Astrocyte (in vitro differentiated cells and primary cell): ENCODE data around the gene STK38. TPM values are rescaled to one million over a fixed set of nuclear protein-coding genes. Genes with fewer than 3 reads are reported as not detected.
"Not testable (repeated sequence)": the region's sequence is repeated elsewhere in the genome, so short reads cannot be mapped to it uniquely, and the experiment has no call there.

ENCODE experiments used
- DNase-seq: peaks from one replicate; pipeline ENCODE4 v3.0.0-alpha.2; 2010; ENCODE audit warnings: low read depth
- FAIRE-seq: peaks from 2 replicates; lab custom pipeline; 2011; peaks lifted over from hg19 to GRCh38; lab: Jason Lieb, UNC
- H2AFZ ChIP-seq: 2 replicates; pipeline ENCODE4 v1.6.0; 2012; ENCODE audit warnings: low read depth, low read length, inconsistent platforms
- H3K27ac ChIP-seq: 2 replicates; pipeline ENCODE4 v1.5.1; 2011; ENCODE audit warnings: low read depth, low read length, inconsistent platforms
- H3K27me3 ChIP-seq: 2 replicates; pipeline ENCODE4 v1.6.0; 2011; ENCODE audit warnings: low read length, inconsistent platforms; ENCODE audit not compliant: insufficient read depth
- H3K36me3 ChIP-seq: 2 replicates; pipeline ENCODE4 v1.5.1; 2011; ENCODE audit warnings: low read length, inconsistent platforms; ENCODE audit not compliant: insufficient read depth
- H3K4me1 ChIP-seq: 2 replicates; pipeline ENCODE4 v1.5.1; 2011; ENCODE audit warnings: low read length, inconsistent platforms; ENCODE audit not compliant: insufficient read depth
- H3K4me2 ChIP-seq: 2 replicates; pipeline ENCODE4 v1.6.0; 2012; ENCODE audit warnings: low read length, inconsistent platforms
- H3K4me3 ChIP-seq: 2 replicates; pipeline ENCODE4 v1.5.1; 2011; ENCODE audit warnings: low read depth, mild to moderate bottlenecking, low read length, inconsistent platforms; ENCODE audit not compliant: insufficient read depth
- H3K79me2 ChIP-seq: 2 replicates; pipeline ENCODE4 v1.6.0; 2012; ENCODE audit warnings: mild to moderate bottlenecking, low read length, inconsistent platforms; ENCODE audit not compliant: insufficient read depth
- H3K9ac ChIP-seq: 2 replicates; pipeline ENCODE4 v1.6.0; 2012; ENCODE audit warnings: mild to moderate bottlenecking, low read length, inconsistent platforms
- H3K9me3 ChIP-seq: 2 replicates; pipeline ENCODE4 v1.5.1; 2012; ENCODE audit warnings: low read depth, mild to moderate bottlenecking, low read length, inconsistent platforms; ENCODE audit not compliant: insufficient read depth
- H4K20me1 ChIP-seq: 2 replicates; pipeline ENCODE4 v1.6.0; 2012; ENCODE audit warnings: low read length, inconsistent platforms; ENCODE audit not compliant: insufficient read depth
- H3K27ac Mint-ChIP-seq: one replicate; pipeline ENCODE4 v1.8.0; 2021; ENCODE audit warnings: mild to moderate bottlenecking, mixed read lengths; ENCODE audit not compliant: unreplicated experiment
- H3K27me3 Mint-ChIP-seq: one replicate; pipeline ENCODE4 v1.8.0; 2021; ENCODE audit warnings: low read depth, mixed read lengths; ENCODE audit not compliant: unreplicated experiment
- H3K36me3 Mint-ChIP-seq: one replicate; pipeline ENCODE4 v1.8.0; 2021; ENCODE audit warnings: low read depth, mixed read lengths; ENCODE audit not compliant: unreplicated experiment
- H3K4me1 Mint-ChIP-seq: one replicate; pipeline ENCODE4 v1.8.0; 2021; ENCODE audit warnings: low read depth, mixed read lengths; ENCODE audit not compliant: unreplicated experiment
- H3K4me3 Mint-ChIP-seq: one replicate; pipeline ENCODE4 v1.8.0; 2021; ENCODE audit warnings: mild to moderate bottlenecking, moderate library complexity, mixed read lengths; ENCODE audit not compliant: unreplicated experiment
- H3K9me3 Mint-ChIP-seq: one replicate; pipeline ENCODE4 v1.8.0; 2021; ENCODE audit warnings: mild to moderate bottlenecking, mixed read lengths; ENCODE audit not compliant: unreplicated experiment
- EZH2 ChIP-seq: IDR thresholded peaks from 2 replicates; pipeline ENCODE4 v1.6.1; 2012; ENCODE audit warnings: mild to moderate bottlenecking, low read length, inconsistent platforms; ENCODE audit not compliant: insufficient read depth
- total RNA-seq: library from RNA; stranded (reverse); gene quantifications from 2 replicates; pipeline ENCODE4 v1.2.1, GENCODE V29; 2021
- TF ChIP-seq, protein P1 (sequence below): IDR thresholded peaks from 2 replicates; pipeline ENCODE4 v1.5.1; 2011; ENCODE audit warnings: low read depth, mild to moderate bottlenecking, inconsistent platforms, low read length, moderate library complexity; ENCODE audit not compliant: insufficient read depth

STK38 gene
- total RNA-seq, 1 donor from 2014 or later = 54.1 TPM

- Mint-ChIP-seq H3K4me1 (peaks cover 15% of the 10 kb centered on the region), H3K27ac (peak overlapping the region; percentile 99), H3K27me3 (no peaks in the 10 kb centered on the region), H3K9me3 (no peaks in the 10 kb centered on the region), H3K4me3 (peak overlapping the region; percentile 99), H3K36me3 (peaks cover 31% of the 10 kb centered on the region)
- Histone ChIP-seq H3K4me1 (peaks cover 22% of the 10 kb centered on the region), H4K20me1 (peaks cover 44% of the 10 kb centered on the region), H3K79me2 (peaks cover 50% of the 10 kb centered on the region), H2AFZ (peak overlapping the region; percentile 83), H3K9ac (peak overlapping the region; percentile 99), H3K4me3 (peak overlapping the region; percentile 98), H3K36me3 (peaks cover 24% of the 10 kb centered on the region), H3K9me3 (no peaks in the 10 kb centered on the region), H3K27me3 (no peaks in the 10 kb centered on the region), H3K27ac (peak overlapping the region; percentile 99), H3K4me2 (peak overlapping the region; percentile 86)
- peak; percentile 60 for DNase-seq
- FAIRE-seq = no peak
- TF ChIP-seq, protein P1, sequence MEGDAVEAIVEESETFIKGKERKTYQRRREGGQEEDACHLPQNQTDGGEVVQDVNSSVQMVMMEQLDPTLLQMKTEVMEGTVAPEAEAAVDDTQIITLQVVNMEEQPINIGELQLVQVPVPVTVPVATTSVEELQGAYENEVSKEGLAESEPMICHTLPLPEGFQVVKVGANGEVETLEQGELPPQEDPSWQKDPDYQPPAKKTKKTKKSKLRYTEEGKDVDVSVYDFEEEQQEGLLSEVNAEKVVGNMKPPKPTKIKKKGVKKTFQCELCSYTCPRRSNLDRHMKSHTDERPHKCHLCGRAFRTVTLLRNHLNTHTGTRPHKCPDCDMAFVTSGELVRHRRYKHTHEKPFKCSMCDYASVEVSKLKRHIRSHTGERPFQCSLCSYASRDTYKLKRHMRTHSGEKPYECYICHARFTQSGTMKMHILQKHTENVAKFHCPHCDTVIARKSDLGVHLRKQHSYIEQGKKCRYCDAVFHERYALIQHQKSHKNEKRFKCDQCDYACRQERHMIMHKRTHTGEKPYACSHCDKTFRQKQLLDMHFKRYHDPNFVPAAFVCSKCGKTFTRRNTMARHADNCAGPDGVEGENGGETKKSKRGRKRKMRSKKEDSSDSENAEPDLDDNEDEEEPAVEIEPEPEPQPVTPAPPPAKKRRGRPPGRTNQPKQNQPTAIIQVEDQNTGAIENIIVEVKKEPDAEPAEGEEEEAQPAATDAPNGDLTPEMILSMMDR = no peak
- TF ChIP-seq EZH2 = no peak
Measured at GRCh38 chr6:36593569-36594028, 46.3 kb upstream of the STK38 start.

DNA sequence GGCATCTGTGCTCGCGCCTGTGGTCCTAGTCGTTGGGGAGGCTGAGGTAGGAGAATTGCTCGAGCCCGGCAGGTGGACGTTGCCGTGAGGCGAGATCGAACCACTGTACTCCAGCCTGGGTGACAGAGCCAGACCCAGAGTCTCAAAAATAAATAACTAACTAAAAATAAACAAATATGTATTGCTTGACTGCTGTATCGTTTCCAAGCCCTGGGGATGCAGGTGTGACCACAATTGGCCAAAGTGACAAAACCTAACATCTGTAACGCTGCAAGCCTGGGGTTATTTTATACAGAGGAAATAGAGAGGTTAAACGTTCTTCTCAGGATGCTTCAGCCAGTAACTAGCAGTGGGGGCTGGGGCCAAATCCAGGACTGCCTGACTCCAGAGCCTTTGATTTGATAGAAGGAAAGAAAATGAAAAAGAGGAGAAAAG is 45.0 kb upstream of the STK38 start:
- peaks cover 30% of the 10 kb centered on the region for H4K20me1 ChIP-seq
- DNase-seq (no peak), FAIRE-seq (no peak)
- no peak for TF ChIP-seq EZH2
- TF ChIP-seq, protein P1 = no peak
- H3K27me3 Mint-ChIP-seq = no peaks in the 10 kb centered on the region
- peaks cover 36% of the 10 kb centered on the region for H3K79me2 ChIP-seq
- no peak overlapping the region for H3K4me2 ChIP-seq
- H3K4me3 ChIP-seq = no peak overlapping the region
- peak overlapping the region; percentile 76 for H3K4me3 Mint-ChIP-seq
- H3K9me3 Mint-ChIP-seq = no peaks in the 10 kb centered on the region
- H3K27me3 ChIP-seq = no peaks in the 10 kb centered on the region
- H3K36me3 ChIP-seq = peaks cover 11% of the 10 kb centered on the region
- H3K36me3 Mint-ChIP-seq = peaks cover 22% of the 10 kb centered on the region
- H2AFZ ChIP-seq = no peak overlapping the region
- H3K27ac ChIP-seq = no peak overlapping the region
- no peak overlapping the region for H3K27ac Mint-ChIP-seq
- H3K4me1 Mint-ChIP-seq = peaks cover 9% of the 10 kb centered on the region
- no peaks in the 10 kb centered on the region for H3K9me3 ChIP-seq
- no peak overlapping the region for H3K9ac ChIP-seq
- peaks cover 11% of the 10 kb centered on the region for H3K4me1 ChIP-seq

- Mint-ChIP-seq H3K27ac (peak overlapping the region; percentile 87), H3K9me3 (no peaks in the 10 kb centered on the region), H3K36me3 (peaks cover 10% of the 10 kb centered on the region), H3K27me3 (no peaks in the 10 kb centered on the region), H3K4me1 (peaks cover 9% of the 10 kb centered on the region), H3K4me3 (no peak overlapping the region)
- Histone ChIP-seq H2AFZ (peak overlapping the region; percentile 8), H3K9ac (no peak overlapping the region), H3K27ac (peak overlapping the region; percentile 6), H4K20me1 (peaks cover 10% of the 10 kb centered on the region), H3K79me2 (peaks cover 16% of the 10 kb centered on the region), H3K36me3 (no peaks in the 10 kb centered on the region), H3K27me3 (no peaks in the 10 kb centered on the region), H3K4me2 (peak overlapping the region; percentile 26), H3K4me3 (no peak overlapping the region), H3K4me1 (peaks cover 16% of the 10 kb centered on the region), H3K9me3 (no peaks in the 10 kb centered on the region)
- no peak for FAIRE-seq
- no peak for TF ChIP-seq EZH2
- TF ChIP-seq, protein P1 = no peak
- peak; percentile 86 for DNase-seq
Measured at GRCh38 chr6:36590237-36590636, 43.0 kb upstream of the STK38 start.

GRCh38 chr6:36589025-36589400 is 41.7 kb upstream of the STK38 start:
- peaks cover 18% of the 10 kb centered on the region for H3K4me1 ChIP-seq
- not testable (repeated sequence) for H4K20me1 ChIP-seq, H3K27me3 Mint-ChIP-seq, H3K9me3 ChIP-seq, H3K4me2 ChIP-seq, DNase-seq, H3K27ac ChIP-seq, FAIRE-seq, H3K4me3 ChIP-seq, H2AFZ ChIP-seq, H3K4me3 Mint-ChIP-seq, H3K9me3 Mint-ChIP-seq, H3K36me3 Mint-ChIP-seq, H3K36me3 ChIP-seq, H3K79me2 ChIP-seq, H3K27ac Mint-ChIP-seq, H3K9ac ChIP-seq, H3K27me3 ChIP-seq, H3K4me1 Mint-ChIP-seq
